HG03460 (cell line): ENCODE measurements around the gene OR1A1.
"Not testable (repeated sequence)": the region's sequence is repeated elsewhere in the genome, so short reads cannot be mapped to it uniquely, and the experiment has no call there.

Experiments
- ATAC-seq: cut with Tn5 transposase; IDR thresholded peaks from one replicate; pipeline ENCODE4 v1.9.1; 2021; ENCODE audit not compliant: unreplicated experiment

OR1A1 gene, protein sequence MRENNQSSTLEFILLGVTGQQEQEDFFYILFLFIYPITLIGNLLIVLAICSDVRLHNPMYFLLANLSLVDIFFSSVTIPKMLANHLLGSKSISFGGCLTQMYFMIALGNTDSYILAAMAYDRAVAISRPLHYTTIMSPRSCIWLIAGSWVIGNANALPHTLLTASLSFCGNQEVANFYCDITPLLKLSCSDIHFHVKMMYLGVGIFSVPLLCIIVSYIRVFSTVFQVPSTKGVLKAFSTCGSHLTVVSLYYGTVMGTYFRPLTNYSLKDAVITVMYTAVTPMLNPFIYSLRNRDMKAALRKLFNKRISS

DNA sequence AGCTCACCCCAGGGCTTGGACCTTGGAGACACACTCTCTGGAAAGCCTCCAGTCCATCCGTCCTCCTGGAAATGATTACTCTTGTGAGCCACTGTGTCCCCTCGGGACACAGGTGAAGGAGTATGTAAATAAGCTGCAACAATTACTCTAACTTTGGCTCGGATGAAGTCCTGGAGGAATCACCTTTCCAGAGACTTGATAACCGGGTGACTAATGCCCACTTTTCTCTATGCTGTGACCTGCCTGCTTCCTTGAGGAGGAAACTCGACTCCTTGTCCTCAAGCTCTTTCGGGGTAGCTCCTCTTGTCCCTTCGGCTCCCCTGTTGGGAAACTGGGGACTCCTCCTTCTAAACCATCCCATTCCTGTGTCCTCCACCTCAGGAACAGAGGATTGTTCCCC is at the start of gene OR1A1:
TSS of gene OR1A1 (plus strand) at position 301 of the 400 bp plus-strand sequence. CDS start 7,954 bp downstream, outside the sequence.
- ATAC-seq, result no peak

DNA sequence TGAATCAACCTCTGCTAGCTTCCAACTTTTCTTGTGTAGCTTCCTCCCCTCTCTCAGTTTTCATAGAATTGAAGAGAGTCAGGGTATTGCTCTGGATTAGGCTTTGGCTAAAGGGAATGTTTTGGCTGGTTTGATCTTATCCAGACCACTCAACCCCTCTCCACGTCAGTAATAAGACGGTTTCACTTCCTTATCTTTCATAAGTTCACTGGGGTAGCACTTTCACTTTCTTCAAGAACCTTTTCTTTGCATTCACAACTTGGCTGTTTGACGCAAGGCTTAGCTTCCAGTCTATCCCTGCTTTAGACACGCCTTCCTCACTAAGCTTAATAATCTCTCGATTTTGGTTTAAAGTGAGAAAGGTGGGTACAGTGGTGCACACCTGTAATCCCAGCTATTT is 39.9 kb upstream of the OR1A1 start:
- no peak for ATAC-seq

DNA sequence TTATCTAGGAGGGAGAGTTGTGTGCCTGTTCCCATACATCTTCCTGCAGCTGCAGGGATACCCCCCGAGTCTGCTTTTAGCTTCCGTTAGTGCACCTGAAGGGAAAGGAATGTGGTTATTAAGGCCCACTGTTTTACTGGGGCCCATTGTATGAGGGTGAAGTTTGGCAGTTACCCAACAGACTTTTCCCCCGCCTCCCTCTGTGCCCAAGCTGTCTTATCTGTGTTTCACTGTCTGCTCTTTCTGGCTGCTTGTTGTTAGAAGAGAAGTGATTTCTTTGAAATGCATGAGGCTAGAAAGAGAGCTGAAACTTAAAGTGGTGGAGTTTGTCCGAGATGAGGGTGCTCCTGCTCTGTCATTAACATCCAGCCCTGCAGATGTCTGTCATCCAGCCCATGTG is 17.5 kb upstream of the OR1A1 start:
- ATAC-seq, result no peak

DNA sequence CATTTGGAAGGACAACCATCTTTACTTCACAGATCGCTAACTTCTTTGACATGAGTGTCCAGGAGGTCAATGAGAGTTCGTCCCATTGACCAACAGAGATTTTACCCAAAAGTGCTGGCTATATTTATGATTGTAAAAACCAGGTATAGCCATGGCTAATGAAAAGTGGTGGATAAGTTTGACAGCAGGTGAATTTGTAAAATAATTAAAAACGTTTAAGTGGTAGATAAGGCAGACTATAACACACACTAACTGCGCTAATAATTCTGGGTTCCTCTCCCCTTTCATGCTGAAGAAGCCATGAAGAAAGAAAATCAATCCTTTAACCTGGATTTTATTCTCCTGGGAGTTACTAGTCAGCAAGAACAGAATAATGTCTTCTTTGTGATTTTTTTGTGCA is 10.2 kb upstream of the OR1A1 start, which contains the start of gene OR1A2:
TSS of gene OR1A2 (plus strand) at position 301 of the 400 bp plus-strand sequence. CDS start at position 301, 0 bp downstream.
- ATAC-seq, result no peak

DNA sequence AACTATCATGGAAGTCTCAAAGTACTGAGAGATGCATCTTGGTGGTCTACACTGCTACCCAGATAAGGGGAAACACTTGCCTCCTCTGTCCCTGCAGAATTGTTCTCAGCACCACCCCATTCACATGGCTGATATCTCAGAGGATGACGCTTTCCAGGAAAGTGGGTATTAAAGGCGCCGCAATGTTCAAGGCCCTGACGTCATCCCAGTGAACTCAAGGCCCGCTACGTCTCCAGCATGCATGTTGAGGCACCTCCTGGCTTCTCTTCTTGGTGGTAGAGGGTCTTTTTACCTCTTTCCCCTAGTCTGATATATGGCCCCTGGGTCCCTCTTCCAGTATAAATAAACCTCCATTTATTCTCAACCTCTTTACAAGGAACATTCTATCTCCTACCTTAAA is 1.0 kb downstream of the OR1A1 start:
- no peak for ATAC-seq

DNA sequence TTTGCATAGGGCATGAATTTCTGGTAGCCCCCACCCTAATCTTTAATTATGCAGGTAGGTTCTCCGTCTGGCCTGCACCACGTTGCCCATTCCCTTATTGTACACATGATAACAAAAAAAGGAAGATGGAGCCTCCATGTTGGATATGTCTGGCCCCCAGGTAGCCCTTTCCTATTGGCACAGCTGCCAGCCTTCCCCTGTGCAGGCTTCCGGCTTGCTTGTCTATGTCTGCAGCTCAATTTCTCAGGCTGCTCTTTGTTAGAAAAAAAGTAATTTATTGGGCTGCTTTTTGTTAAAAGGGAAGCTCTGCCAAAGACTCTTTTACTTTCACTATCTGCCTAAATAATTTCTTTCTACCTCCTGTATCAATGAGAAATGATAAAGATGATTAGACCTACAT is 5.5 kb downstream of the OR1A1 start:
- ATAC-seq, result no peak

DNA sequence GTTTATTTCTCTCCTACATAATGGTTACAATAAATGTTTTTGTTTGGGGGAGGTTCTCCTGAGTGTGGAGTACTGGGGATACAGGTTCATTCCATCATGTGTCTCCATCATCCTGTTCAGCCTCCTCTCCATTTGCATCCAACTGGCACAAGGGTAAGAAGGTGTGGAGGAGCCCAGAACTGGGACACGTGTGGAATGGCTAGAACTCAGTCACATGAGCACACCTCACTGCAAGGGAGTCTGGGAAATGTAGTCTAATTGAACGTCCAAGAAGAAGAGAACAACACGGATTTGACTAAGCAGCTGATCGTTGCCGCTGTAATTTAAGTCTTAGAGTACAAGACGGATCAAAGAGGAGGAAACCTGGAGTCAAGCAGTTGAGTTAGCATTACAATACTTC is 6.1 kb downstream of the OR1A1 start:
- ATAC-seq, result no peak

DNA sequence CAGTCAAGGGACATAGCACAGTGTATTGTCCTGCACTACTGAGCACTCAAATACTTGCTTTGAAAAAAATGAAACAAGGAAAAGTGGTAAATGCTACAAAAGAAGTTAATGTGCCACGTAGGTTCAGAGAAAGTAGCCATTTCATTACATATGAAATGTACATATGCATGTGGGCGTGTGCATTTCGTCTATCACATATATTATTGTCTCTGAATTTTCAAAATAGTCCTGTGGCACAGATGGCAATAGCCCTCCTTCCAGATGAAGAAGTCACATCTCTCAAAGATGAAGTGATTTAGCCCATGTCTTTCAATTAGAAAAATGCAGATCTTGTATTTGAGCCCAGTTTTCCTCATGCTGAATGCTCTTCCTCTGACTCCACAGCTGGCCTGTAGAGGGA is 12.5 kb downstream of the OR1A1 start:
- not testable (repeated sequence) for ATAC-seq

DNA sequence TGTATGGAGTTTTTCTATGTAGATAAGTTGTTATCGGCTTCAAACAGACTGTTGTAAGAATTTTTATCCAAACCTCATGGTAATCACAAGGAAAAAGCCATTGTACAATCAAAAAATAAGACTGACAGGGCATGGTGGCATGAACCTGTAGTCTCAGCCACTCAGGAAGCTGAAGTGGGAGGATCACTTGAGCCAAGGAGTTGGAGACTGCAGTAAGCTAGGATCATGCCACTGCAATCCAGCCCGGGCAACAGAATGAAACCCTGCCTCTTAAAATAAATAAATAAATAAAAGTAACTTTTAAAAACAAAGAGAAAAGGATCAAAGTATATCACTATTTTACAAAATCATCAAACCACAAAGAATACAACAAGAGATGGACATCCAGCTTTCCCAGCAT is 14.4 kb downstream of the OR1A1 start:
- ATAC-seq, result no peak

DNA sequence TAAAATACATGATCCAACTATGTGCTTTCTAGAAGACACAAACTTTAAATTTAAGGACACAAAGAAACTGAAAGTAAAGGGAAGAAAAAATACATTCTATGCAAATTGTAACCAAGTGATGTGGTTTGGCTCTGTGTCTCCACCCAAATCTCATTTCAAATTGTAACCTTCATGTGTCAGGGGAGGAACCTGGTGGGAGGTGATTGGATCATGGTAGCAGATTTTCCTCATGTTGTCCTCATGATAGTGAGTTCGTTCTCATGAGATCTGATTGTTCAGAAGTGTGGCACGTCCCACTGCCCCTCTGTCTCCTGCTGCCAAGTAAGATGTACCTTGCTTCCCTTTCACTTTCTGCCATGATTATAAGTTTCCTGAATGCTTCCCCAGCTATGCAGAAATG is 15.0 kb downstream of the OR1A1 start:
- no peak for ATAC-seq

DNA sequence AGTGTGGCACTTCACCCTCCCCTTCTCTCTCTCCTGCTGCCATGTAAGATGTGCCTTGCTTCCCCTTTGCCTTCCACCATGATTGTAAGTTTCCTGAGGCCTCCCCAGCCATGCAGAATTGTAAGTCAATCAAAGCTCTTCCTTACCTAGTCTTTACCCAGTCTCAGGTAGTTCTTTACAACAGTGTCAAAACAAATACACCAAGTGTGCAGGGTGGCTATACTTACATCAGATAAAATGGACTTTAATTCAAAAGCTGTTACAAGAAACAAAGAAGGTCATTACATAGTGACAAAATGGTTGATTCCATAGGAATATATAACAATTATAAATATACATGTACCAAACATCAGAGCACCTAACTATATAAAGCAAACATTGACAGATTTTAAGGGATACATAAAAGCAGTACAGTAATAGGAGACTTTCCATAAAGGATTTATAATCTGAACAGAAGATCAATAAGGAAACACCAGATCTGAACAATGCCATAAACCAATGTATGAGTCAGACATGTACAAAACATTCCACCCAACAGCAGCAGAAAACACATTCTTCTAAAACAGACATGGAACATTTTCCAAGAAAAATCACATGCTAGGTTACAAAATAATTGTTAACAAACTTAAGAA is 17.4 kb downstream of the OR1A1 start:
- not testable (repeated sequence) for ATAC-seq

DNA sequence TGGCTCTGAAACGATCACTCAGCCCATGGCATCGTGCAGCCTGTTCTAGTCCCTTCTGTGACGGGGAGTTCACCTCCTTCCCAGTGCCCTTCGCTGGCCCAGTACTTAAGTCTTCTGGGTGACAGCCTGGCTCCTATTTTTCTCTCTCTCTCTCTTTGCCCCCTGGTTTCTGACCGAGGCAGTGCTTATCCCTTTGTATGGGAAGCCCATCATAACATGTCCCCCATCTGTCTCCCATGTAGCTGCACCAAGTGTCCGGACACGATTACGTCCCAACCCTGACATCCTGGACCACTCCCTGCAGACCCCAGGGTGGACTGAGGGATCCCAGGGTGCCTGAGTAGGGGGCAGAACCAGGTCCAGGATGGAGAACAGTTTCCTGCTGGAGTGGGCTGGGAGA is 24.8 kb downstream of the OR1A1 start:
- not testable (repeated sequence) for ATAC-seq

DNA sequence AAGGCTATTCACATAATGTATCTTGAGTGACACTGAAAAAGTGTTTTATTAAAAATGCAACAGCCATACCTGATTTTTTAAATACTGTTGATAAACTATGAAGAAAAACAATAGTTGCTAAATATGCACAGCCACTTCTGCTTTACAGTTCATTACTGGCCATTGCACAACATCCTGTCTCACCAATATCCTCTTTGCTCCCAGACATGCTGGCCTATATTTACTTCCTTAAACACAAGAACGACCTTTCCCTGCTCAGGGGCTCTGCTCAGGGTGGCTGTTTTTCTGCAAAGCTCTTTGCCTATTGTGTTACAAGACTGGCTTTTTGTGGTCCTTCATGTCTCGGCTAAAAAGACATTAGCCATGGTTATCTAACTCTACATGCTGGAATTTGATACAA is 31.2 kb downstream of the OR1A1 start:
- not testable (repeated sequence) for ATAC-seq

DNA sequence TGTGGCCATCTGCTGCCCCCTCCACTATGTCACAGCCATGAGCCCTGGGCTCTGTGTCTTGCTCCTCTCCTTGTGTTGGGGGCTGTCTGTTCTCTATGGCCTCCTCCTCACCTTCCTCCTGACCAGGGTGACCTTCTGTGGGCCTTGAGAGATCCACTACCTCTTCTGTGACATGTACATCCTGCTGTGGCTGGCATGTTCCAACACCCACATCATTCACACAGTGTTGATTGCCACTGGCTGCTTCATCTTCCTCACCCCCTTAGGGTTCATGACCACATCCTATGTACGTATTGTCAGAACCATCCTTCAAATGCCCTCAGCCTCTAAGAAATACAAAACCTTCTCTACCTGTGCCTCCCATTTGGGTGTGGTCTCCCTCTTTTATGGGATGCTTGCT is 33.6 kb downstream of the OR1A1 start:
- ATAC-seq, result not testable (repeated sequence)

DNA sequence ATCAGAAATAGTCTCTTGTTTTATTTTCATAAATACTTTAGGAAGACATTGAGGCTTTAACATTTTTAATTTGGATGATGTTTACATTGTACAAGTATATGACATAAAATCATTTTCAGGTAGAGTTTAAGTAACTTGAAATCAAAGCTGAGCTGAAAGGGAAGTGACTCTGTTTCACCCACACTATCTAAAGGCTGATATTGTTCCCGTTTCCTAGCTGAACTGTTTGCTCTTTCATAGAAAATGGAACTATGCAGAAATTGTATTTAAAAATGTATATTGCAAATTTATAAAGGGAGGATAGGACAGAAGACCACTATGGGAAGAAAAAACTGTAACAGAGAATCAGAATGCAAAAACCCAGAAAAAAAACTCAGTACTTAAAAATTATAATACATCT is 37.4 kb downstream of the OR1A1 start:
- ATAC-seq, result not testable (repeated sequence)

DNA sequence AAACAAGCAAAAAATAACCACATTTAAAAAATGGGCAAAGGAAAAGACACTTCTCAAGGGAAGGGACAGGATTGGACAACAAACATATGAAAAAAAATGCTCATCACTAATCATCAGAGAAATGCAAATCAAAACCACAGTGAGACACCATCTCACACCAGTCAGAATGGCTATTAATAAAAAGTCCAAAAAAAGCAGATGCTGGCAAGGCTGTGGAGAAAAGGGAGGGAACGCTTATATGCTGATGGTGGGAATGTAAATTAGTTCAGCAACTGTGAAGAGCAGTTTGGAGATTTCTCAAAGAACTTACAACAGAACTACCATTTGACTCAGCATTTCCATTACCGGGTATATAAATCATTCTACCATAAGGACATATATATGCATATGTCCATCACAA is 41.5 kb downstream of the OR1A1 start:
- ATAC-seq, result not testable (repeated sequence)

DNA sequence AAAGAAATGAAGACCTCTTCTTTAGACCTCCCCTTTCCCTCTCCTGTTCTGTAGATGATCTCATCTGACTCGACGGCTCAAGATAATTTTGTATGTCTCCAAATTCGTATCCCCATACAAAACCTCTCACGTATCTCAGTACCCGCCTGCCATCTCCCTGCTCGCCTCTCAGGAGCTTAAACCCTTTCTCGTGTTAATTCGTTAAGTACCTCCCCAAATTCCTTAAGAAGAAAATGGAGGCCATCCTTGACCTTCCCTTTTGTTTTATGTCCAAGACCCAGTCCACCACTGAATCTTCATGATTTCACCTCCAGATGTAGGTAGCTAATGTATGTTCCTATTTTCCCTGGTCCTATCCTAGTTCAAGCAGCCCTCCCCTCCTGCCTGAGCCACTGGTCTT is 49.1 kb downstream of the OR1A1 start:
- ATAC-seq, result no peak

DNA sequence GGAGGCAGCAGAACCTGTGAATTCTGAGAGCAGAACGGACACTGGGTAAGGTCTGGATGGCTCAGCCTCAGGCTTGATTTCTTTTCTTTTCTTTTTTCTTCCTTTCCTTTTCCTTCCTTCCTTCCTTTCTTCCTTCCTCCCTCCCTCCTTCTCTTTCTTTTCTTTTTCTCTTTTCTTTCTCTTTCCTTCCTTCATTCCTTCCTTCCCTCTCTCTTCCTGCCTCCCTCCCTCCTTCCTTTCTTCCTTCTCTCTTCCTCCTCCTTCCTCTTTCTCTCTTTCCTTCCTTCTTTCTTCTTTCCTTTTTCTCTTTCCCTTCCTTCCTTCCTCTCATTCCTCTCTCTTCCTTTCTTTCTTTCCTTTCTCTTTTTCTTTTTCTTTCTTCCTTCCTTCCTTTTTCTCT is 52.7 kb downstream of the OR1A1 start:
- no peak for ATAC-seq

DNA sequence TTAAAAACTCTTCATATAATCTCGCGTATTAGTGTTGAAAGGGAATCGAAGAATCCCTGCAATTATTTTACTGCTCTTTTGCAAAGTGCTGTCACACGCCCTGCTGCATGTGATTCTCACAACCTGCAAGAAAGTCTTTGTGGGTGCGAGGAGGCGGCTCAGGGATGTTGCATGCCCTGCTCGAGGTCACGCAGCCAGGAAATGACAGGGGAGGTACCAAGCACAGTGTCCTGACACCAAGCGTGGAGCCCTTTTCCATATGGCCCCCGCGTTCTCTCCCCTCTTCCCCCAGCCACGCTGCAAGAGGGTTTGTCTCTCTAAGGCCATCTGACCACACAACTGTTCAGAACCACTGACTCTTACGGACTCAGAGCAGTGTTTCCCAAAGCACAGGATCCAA is 53.1 kb downstream of the OR1A1 start:
- ATAC-seq, result no peak
